GM19397 (cell line): ENCODE results near the gene SLC22A5.

ENCODE experiments used
- ATAC-seq: cut with Tn5 transposase; IDR thresholded peaks from one replicate; pipeline ENCODE4 v1.9.1; 2021; ENCODE audit warnings: mild to moderate bottlenecking, moderate library complexity; ENCODE audit not compliant: unreplicated experiment

SLC22A5 gene

GRCh38 chr5:132364319-132364718 lies 5.2 kb upstream of the SLC22A5 start:
- no peak for ATAC-seq

- no peak for ATAC-seq
Observed at GRCh38 chr5:132365213-132365612, 4.3 kb upstream of the SLC22A5 start.

- ATAC-seq, result no peak
Observed at GRCh38 chr5:132368186-132368585, 1.3 kb upstream of the SLC22A5 start.

- ATAC-seq, result no peak
Observed at GRCh38 chr5:132369007-132369473, 470 bp upstream of the SLC22A5 start.

GRCh38 chr5:132370181-132370970 lies 866 bp downstream of the SLC22A5 start:
- no peak for ATAC-seq

GRCh38 chr5:132370971-132371602 lies 1.6 kb downstream of the SLC22A5 start:
- ATAC-seq, result no peak

GRCh38 chr5:132371603-132371994 lies 2.1 kb downstream of the SLC22A5 start:
- no peak for ATAC-seq

GRCh38 chr5:132372127-132372526 lies 2.6 kb downstream of the SLC22A5 start:
- ATAC-seq, result no peak

GRCh38 chr5:132372542-132372941 lies 3.0 kb downstream of the SLC22A5 start:
- no peak for ATAC-seq

GRCh38 chr5:132375957-132376356 lies 6.4 kb downstream of the SLC22A5 start:
- no peak for ATAC-seq

GRCh38 chr5:132376694-132377641 lies 7.5 kb downstream of the SLC22A5 start:
- no peak for ATAC-seq

GRCh38 chr5:132377738-132378137 lies 8.2 kb downstream of the SLC22A5 start:
- ATAC-seq, result no peak

- ATAC-seq, result no peak
Observed at GRCh38 chr5:132378580-132378979, 9.1 kb downstream of the SLC22A5 start.

- ATAC-seq, result no peak
Observed at GRCh38 chr5:132380047-132380446, 10.5 kb downstream of the SLC22A5 start.

GRCh38 chr5:132380741-132381140 lies 11.2 kb downstream of the SLC22A5 start:
- no peak for ATAC-seq

GRCh38 chr5:132381614-132382013 lies 12.1 kb downstream of the SLC22A5 start:
- ATAC-seq, result no peak

- ATAC-seq, result no peak
Observed at GRCh38 chr5:132383261-132383660, 13.8 kb downstream of the SLC22A5 start.

GRCh38 chr5:132383984-132384383 lies 14.5 kb downstream of the SLC22A5 start:
- ATAC-seq, result no peak

- no peak for ATAC-seq
Observed at GRCh38 chr5:132384506-132385050, 15.1 kb downstream of the SLC22A5 start.

- ATAC-seq, result no peak
Observed at GRCh38 chr5:132385326-132386105, 16.0 kb downstream of the SLC22A5 start.
